ENCODE results near the gene GPD2. TPM values are rescaled to one million over a fixed set of nuclear protein-coding genes. Genes with fewer than 3 reads are reported as not detected.

The GPD2 gene
- total and polyA plus RNA-seq, 2 donors (not counting 1 experiment from before 2014, with no cell fraction given): 5.1 to 26.8 TPM

GRCh38 chr2:156456616-156457015 lies 20.4 kb downstream of the GPD2 start:
- H3K9me3 Mint-ChIP-seq (ENCODE audit: insufficient read depth): no peaks in the 10 kb centered on the region
- POLR2A ChIA-PET: interaction anchor here (0.6 kb wide), 1 partner anchor 131 kb away, joined by 3 read pairs; no protein-coding TSS in a partner anchor
- Histone ChIP-seq H3K4me3 (ENCODE audit: control extremely low read depth in 1 of 5, extremely low read depth in 1 of 5, insufficient read depth in 1 of 5, low read depth in 2 of 5, low read length in 4 of 5) (no peak overlapping the region), H3K36me3 (replicated peaks in 1 of 2; ENCODE audit: control extremely low read depth in 1 of 2, control insufficient read depth in 1 of 2, extremely low read depth in 1 of 2, insufficient read depth in 2 of 2, low read length in 1 of 2) (no peaks in the 10 kb centered on the region), H3K79me2 (ENCODE audit: control insufficient read depth, insufficient read depth, low read length) (peaks cover 35% of the 10 kb centered on the region), H3K9me3 (ENCODE audit: control extremely low read depth in 1 of 3, control insufficient read depth in 2 of 3, insufficient read depth in 1 of 3, low read length in 2 of 3) (peaks cover 0 to 11% (median 0%) of the 10 kb centered on the region in 3 donors), H3K27me3 (replicated peaks in 1 of 4; ENCODE audit: control extremely low read depth in 1 of 4, control insufficient read depth in 3 of 4, insufficient read depth in 4 of 4, low read length in 3 of 4) (no peaks in the 10 kb centered on the region), H3K4me1 (ENCODE audit: control insufficient read depth in 2 of 2, insufficient read depth in 2 of 2, low read length in 2 of 2) (peaks cover 5 to 8% of the 10 kb centered on the region in 2 donors), H2AFZ (ENCODE audit: insufficient read depth, low read depth, low read length, poor library complexity, severe bottlenecking) (no peak overlapping the region), H3K27ac (ENCODE audit: low read length in 2 of 2) (no peak overlapping the region), H4K20me1 (ENCODE audit: control insufficient read depth, insufficient read depth, low read length, poor library complexity, severe bottlenecking) (peaks cover 13% of the 10 kb centered on the region), H3K9ac (ENCODE audit: low read length) (no peak overlapping the region), H3K4me2 (replicated peaks; ENCODE audit: low read depth, low read length, poor library complexity, severe bottlenecking) (no peak overlapping the region)
- CTCF ChIA-PET: no interaction called here
- ATAC-seq (ENCODE audit: low read depth) (peak; percentile 36), DNase-seq (no peak)
- no peak for TF ChIP-seq EZH2 (IDR thresholded peaks at IDR 0.05; ENCODE audit: borderline replicate concordance, insufficient read depth, low read depth, low read length, poor library complexity, severe bottlenecking)
- TF ChIP-seq CTCF (IDR thresholded peaks at IDR 0.05): no peak
- no peak overlapping the region for H3K27ac Mint-ChIP-seq
- 18% methylated on average over 3 of the region's 3 CpGs for WGBS (ENCODE audit: insufficient coverage)
- no peak overlapping the region for H3K4me3 Mint-ChIP-seq
- peaks cover 41% of the 10 kb centered on the region for H3K4me1 Mint-ChIP-seq
- H3K27me3 Mint-ChIP-seq: no peaks in the 10 kb centered on the region
- intact Hi-C loops (cut with micrococcal nuclease): no loop called here

GRCh38 chr2:156457523-156458517 lies 21.6 kb downstream of the GPD2 start:
- POLR2A ChIA-PET: no interaction called here
- Histone ChIP-seq H3K27ac (ENCODE audit: low read length in 2 of 2) (no peak overlapping the region), H3K4me1 (ENCODE audit: control insufficient read depth in 2 of 2, insufficient read depth in 2 of 2, low read length in 2 of 2) (peaks cover 5 to 8% of the 10 kb centered on the region in 2 donors), H3K4me3 (ENCODE audit: control extremely low read depth in 1 of 5, extremely low read depth in 1 of 5, insufficient read depth in 1 of 5, low read depth in 2 of 5, low read length in 4 of 5) (no peak overlapping the region), H3K27me3 (replicated peaks in 1 of 4; ENCODE audit: control extremely low read depth in 1 of 4, control insufficient read depth in 3 of 4, insufficient read depth in 4 of 4, low read length in 3 of 4) (no peaks in the 10 kb centered on the region), H2AFZ (ENCODE audit: insufficient read depth, low read depth, low read length, poor library complexity, severe bottlenecking) (no peak overlapping the region), H3K9ac (ENCODE audit: low read length) (no peak overlapping the region), H3K4me2 (replicated peaks; ENCODE audit: low read depth, low read length, poor library complexity, severe bottlenecking) (no peak overlapping the region), H3K79me2 (ENCODE audit: control insufficient read depth, insufficient read depth, low read length) (peaks cover 35% of the 10 kb centered on the region), H4K20me1 (ENCODE audit: control insufficient read depth, insufficient read depth, low read length, poor library complexity, severe bottlenecking) (peaks cover 11% of the 10 kb centered on the region), H3K9me3 (ENCODE audit: control extremely low read depth in 1 of 3, control insufficient read depth in 2 of 3, insufficient read depth in 1 of 3, low read length in 2 of 3) (peaks cover 0 to 6% (median 0%) of the 10 kb centered on the region in 3 donors), H3K36me3 (replicated peaks in 1 of 2; ENCODE audit: control extremely low read depth in 1 of 2, control insufficient read depth in 1 of 2, extremely low read depth in 1 of 2, insufficient read depth in 2 of 2, low read length in 1 of 2) (no peaks in the 10 kb centered on the region)
- CTCF ChIA-PET: no interaction called here
- TF ChIP-seq CTCF (IDR thresholded peaks at IDR 0.05) (no peak), EZH2 (IDR thresholded peaks at IDR 0.05; ENCODE audit: borderline replicate concordance, insufficient read depth, low read depth, low read length, poor library complexity, severe bottlenecking) (no peak)
- DNase-seq: no peak
- ATAC-seq (ENCODE audit: low read depth): no peak
- Mint-ChIP-seq H3K4me1 (peaks cover 37% of the 10 kb centered on the region), H3K9me3 (ENCODE audit: insufficient read depth) (no peaks in the 10 kb centered on the region), H3K27me3 (no peaks in the 10 kb centered on the region), H3K27ac (no peak overlapping the region), H3K4me3 (no peak overlapping the region)
- 100% methylated on average over 4 of the region's 8 CpGs for WGBS (ENCODE audit: insufficient coverage)
- intact Hi-C loops (cut with micrococcal nuclease): no loop called here
